HCT116 (cell line): Measurements from ENCODE around the gene RNGTT. TPM values are rescaled to one million over a fixed set of nuclear protein-coding genes. Genes with fewer than 3 reads are reported as not detected.

Experiments used
- ATAC-seq: fragments of 200-7000 bp; cut with Tn5 transposase; 2 replicates; pipeline ENCODE4 v1.9.1; 2020; ENCODE audit warnings: mild to moderate bottlenecking, moderate library complexity
- BruUV-seq: library from RNA; stranded (reverse); fragments of 400-500 nt; replicated peaks from 2 replicates; lab custom pipeline; 2021; lab: Mats Ljungman, UMichigan
- CTCF ChIA-PET: fragments of 300-600 bp; sonication (Branson Sonifier 250); formaldehyde crosslinking; loops from one replicate; lab custom pipeline; 2021; ENCODE audit warnings: antibody characterized with exemption; lab: Charles Lee
- POLR2A ChIA-PET: fragments of 300-600, 350-600 bp; sonication (Branson Sonifier 250); formaldehyde crosslinking; loops from one replicate; lab custom pipeline; 2021; ENCODE audit warnings: antibody characterized with exemption; lab: Charles Lee
- RAD21 ChIA-PET, 2 experiments: fragments of 300-600 bp; sonication (Branson Sonifier 250); formaldehyde crosslinking; loops; one replicate each; lab custom pipeline; 2023; ENCODE audit warnings: low total read pairs in 2 of 2; ENCODE audit not compliant: uncharacterized antibody in 2 of 2, unreplicated experiment in 2 of 2, low non-redundant PET in 1 of 2; lab: Charles Lee
- DNase-seq: peaks from one replicate; pipeline ENCODE4 v3.0.0-alpha.2; 2010; ENCODE audit warnings: low read depth, low spot score
- H2AFZ ChIP-seq: fragments of 200-600 bp; shearing (Covaris generic), sonication (generic); 2 replicates; pipeline ENCODE4 v1.6.1; 2017; ENCODE audit warnings: low read depth, mixed run types, mixed read lengths, antibody characterized with exemption, low read length; ENCODE audit not compliant: poor library complexity, severe bottlenecking
- H3K27ac ChIP-seq: 2 replicates; pipeline ENCODE4 v1.5.1; 2012; ENCODE audit warnings: low read depth, low read length
- H3K27me3 ChIP-seq: fragments of 200-600 bp; sonication (generic); 2 replicates; pipeline ENCODE4 v1.6.1; 2016; ENCODE audit warnings: mixed run types, low read length, mixed read lengths; ENCODE audit not compliant: insufficient read depth
- H3K36me3 ChIP-seq, 2 experiments: fragments of 200-500 bp in 1 of 2; fragments of 200-600 bp in 1 of 2; sonication (Bioruptor generic) in 1 of 2; sonication (generic) in 1 of 2; 2 replicates each; pipeline versions ENCODE4 v1.5.1 to v1.6.1; 2014 to 2016; ENCODE audit warnings: low read length in 2 of 2, inconsistent platforms in 1 of 2, mixed read lengths in 1 of 2, mixed run types in 1 of 2; ENCODE audit not compliant: insufficient read depth in 2 of 2, control insufficient read depth in 1 of 2
- H3K4me1 ChIP-seq, 2 experiments: fragments of 200-600 bp in 1 of 2; sonication (generic) in 1 of 2; 2 replicates each; pipeline versions ENCODE4 v1.5.1 to v1.6.1; 2012 to 2017; ENCODE audit warnings: low read length in 2 of 2, inconsistent platforms in 1 of 2, mild to moderate bottlenecking in 1 of 2, mixed read lengths in 1 of 2, mixed run types in 1 of 2, moderate library complexity in 1 of 2; ENCODE audit not compliant: insufficient read depth in 2 of 2, control insufficient read depth in 1 of 2
- H3K4me2 ChIP-seq: fragments of 200-600 bp; sonication (generic); 2 replicates; pipeline ENCODE4 v1.6.1; 2017; ENCODE audit warnings: mixed run types, low read length, mixed read lengths
- H3K4me3 ChIP-seq, 2 experiments: fragments of 200-600 bp in 1 of 2; sonication (generic) in 1 of 2; replicated peaks in 1 of 2; 2 replicates each; pipeline ENCODE4 v1.5.1; 2011 to 2016; ENCODE audit warnings: low read length in 2 of 2, control low read depth in 1 of 2, low read depth in 1 of 2, mild to moderate bottlenecking in 1 of 2, mixed read lengths in 1 of 2, mixed run types in 1 of 2
- H3K79me2 ChIP-seq: fragments of 200-600 bp; sonication (generic); 2 replicates; pipeline ENCODE4 v1.6.1; 2017; ENCODE audit warnings: mild to moderate bottlenecking, mixed run types, low read length, moderate library complexity, mixed read lengths; ENCODE audit not compliant: insufficient read depth
- H3K9ac ChIP-seq: fragments of 200-600 bp; sonication (generic); 2 replicates; pipeline ENCODE4 v1.6.1; 2016; ENCODE audit warnings: low read length, mixed read lengths
- H3K9me2 ChIP-seq: fragments of 200-600 bp; sonication (generic), shearing (Covaris generic); 2 replicates; pipeline ENCODE4 v1.6.1; 2017; ENCODE audit warnings: mixed run types, mild to moderate bottlenecking, moderate library complexity; ENCODE audit not compliant: insufficient read depth
- H3K9me3 ChIP-seq, 2 experiments: fragments of 200-500 bp in 1 of 2; fragments of 200-600 bp in 1 of 2; sonication (Bioruptor generic) in 1 of 2; sonication (generic) in 1 of 2; 2 replicates each; pipeline ENCODE4 v1.6.1; 2014 to 2017; ENCODE audit warnings: low read length in 2 of 2, mixed read lengths in 2 of 2, inconsistent platforms in 1 of 2, low read depth in 1 of 2, mild to moderate bottlenecking in 1 of 2, mixed run types in 1 of 2, moderate library complexity in 1 of 2; ENCODE audit not compliant: control insufficient read depth in 1 of 2, insufficient read depth in 1 of 2
- H4K20me1 ChIP-seq: fragments of 200-600 bp; sonication (generic), shearing (Covaris generic); 2 replicates; pipeline ENCODE4 v1.6.1; 2017; ENCODE audit warnings: mixed run types, mild to moderate bottlenecking, moderate library complexity; ENCODE audit not compliant: insufficient read depth
- CBX3 ChIP-seq: IDR thresholded peaks from 2 replicates; pipeline ENCODE4 v1.6.1; 2012; ENCODE audit warnings: low read depth
- ELF1 ChIP-seq: IDR thresholded peaks from 2 replicates; pipeline ENCODE4 v1.6.1; 2012; ENCODE audit warnings: low read depth, borderline replicate concordance
- EZH2 ChIP-seq: fragments of 200-600 bp; sonication (generic); IDR thresholded peaks from 2 replicates; pipeline ENCODE4 v1.6.1; 2017; ENCODE audit warnings: antibody characterized with exemption, mixed run types
- SIN3A ChIP-seq: IDR thresholded peaks from 2 replicates; pipeline ENCODE4 v1.6.1; 2012; ENCODE audit warnings: low read depth
- SP1 ChIP-seq: IDR thresholded peaks from 2 replicates; pipeline ENCODE4 v1.6.1; 2012; ENCODE audit warnings: low read depth
- SRF ChIP-seq: IDR thresholded peaks from 2 replicates; pipeline ENCODE4 v1.6.1; 2012; ENCODE audit warnings: low read depth
- TCF7L2 ChIP-seq: IDR thresholded peaks from 2 replicates; pipeline ENCODE4 v1.7.0; 2011; ENCODE audit warnings: borderline replicate concordance, inconsistent platforms; ENCODE audit not compliant: insufficient read depth, insufficient read length; ENCODE audit errors: extremely low read depth
- intact Hi-C: fragments of 100-400 bp; cut with micrococcal nuclease; formaldehyde crosslinking; loops from 2 replicates; pipeline ENCODE4 v1.10.0; 2022
- total RNA-seq: library from RNA; stranded (reverse); gene quantifications from one replicate; pipeline ENCODE4 v1.2.1, GENCODE V29; 2021; ENCODE audit not compliant: unreplicated experiment
- TF ChIP-seq, protein P1 (sequence below): IDR thresholded peaks from 2 replicates; pipeline ENCODE4 v1.6.1; 2012; ENCODE audit warnings: low read depth

RNGTT gene
- total RNA-seq, 1 experiment from 2014 or later, result 23.0 TPM

DNA sequence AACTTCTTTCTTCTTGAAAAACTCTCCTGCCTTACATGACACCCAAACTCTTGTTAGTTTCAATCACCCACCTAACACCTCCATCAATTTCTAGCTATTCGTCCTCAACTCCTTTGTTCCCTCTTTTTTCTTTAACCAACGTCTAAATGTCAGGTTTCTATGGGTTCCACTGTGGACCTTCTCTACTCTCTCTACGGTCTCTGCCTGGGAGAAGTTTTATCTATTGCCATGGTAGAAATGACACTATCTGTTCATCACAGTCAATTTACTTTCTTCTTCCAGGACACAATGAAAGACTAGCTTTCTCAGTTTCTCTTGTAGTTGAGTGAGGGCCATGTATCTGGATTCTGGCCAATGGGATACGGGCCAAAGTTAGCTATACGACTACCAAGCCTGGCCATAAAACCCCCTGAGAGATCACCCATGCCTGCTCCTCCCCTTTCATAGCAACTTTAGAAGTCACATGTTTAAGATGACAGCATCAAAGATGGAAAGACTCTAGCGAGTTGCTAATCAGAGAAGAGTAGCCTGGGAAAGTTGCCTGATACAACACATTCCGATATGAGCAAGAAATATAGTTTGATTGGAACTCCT, 17.9 kb downstream of the RNGTT start:
- Histone ChIP-seq H3K4me1 (no peaks in the 10 kb centered on the region), H3K9ac (no peak overlapping the region), H2AFZ (no peak overlapping the region), H3K27ac (no peak overlapping the region), H4K20me1 (no peaks in the 10 kb centered on the region), H3K36me3 (no peaks in the 10 kb centered on the region), H3K9me2 (no peaks in the 10 kb centered on the region), H3K79me2 (peaks cover 61% of the 10 kb centered on the region), H3K27me3 (no peaks in the 10 kb centered on the region), H3K4me2 (no peak overlapping the region), H3K9me3 (no peaks in the 10 kb centered on the region), H3K4me3 (no peak overlapping the region)
- DNase-seq, result no peak
- intact Hi-C loops, result no loop called here
- RAD21 ChIA-PET, result no interaction called here
- POLR2A ChIA-PET, result no interaction called here
- TF ChIP-seq SP1 (no peak), EZH2 (no peak), TCF7L2 (no peak), SIN3A (no peak), SRF (no peak), CBX3 (no peak), ELF1 (no peak)
- TF ChIP-seq, protein P1, sequence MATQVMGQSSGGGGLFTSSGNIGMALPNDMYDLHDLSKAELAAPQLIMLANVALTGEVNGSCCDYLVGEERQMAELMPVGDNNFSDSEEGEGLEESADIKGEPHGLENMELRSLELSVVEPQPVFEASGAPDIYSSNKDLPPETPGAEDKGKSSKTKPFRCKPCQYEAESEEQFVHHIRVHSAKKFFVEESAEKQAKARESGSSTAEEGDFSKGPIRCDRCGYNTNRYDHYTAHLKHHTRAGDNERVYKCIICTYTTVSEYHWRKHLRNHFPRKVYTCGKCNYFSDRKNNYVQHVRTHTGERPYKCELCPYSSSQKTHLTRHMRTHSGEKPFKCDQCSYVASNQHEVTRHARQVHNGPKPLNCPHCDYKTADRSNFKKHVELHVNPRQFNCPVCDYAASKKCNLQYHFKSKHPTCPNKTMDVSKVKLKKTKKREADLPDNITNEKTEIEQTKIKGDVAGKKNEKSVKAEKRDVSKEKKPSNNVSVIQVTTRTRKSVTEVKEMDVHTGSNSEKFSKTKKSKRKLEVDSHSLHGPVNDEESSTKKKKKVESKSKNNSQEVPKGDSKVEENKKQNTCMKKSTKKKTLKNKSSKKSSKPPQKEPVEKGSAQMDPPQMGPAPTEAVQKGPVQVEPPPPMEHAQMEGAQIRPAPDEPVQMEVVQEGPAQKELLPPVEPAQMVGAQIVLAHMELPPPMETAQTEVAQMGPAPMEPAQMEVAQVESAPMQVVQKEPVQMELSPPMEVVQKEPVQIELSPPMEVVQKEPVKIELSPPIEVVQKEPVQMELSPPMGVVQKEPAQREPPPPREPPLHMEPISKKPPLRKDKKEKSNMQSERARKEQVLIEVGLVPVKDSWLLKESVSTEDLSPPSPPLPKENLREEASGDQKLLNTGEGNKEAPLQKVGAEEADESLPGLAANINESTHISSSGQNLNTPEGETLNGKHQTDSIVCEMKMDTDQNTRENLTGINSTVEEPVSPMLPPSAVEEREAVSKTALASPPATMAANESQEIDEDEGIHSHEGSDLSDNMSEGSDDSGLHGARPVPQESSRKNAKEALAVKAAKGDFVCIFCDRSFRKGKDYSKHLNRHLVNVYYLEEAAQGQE, result no peak
- no TSS peak for BruUV-seq
- CTCF ChIA-PET, result no interaction called here
- no peak for ATAC-seq
